ENCODE data around the gene ANTXRL.

GRCh38 chr10:46289209-46289810, 2.5 kb downstream of the ANTXRL start:
- no peak for TF ChIP-seq CTCF (IDR thresholded peaks at IDR 0.05; ENCODE audit: poor library complexity)
- TF ChIP-seq EZH2 (IDR thresholded peaks at IDR 0.05; ENCODE audit: borderline replicate concordance), result no peak
